DOHH2 (cell line): ENCODE data around the gene NR1H3.

ENCODE experiments used
- H3F3A ChIP-seq: fragments of 200-600 bp; sonication (generic), shearing (Covaris generic); 2 replicates; pipeline ENCODE4 v1.6.0; 2016; ENCODE audit warnings: antibody characterized with exemption, mild to moderate bottlenecking; ENCODE audit not compliant: control insufficient read depth, insufficient read depth
- H3K27ac ChIP-seq: fragments of 200-600 bp; sonication (generic); 2 replicates; pipeline ENCODE4 v1.5.1; 2014; ENCODE audit warnings: low read depth, mild to moderate bottlenecking, low read length, moderate library complexity
- H3K27me3 ChIP-seq: fragments of 200-600 bp; sonication (generic); 2 replicates; pipeline ENCODE4 v1.6.1; 2014; ENCODE audit warnings: mild to moderate bottlenecking, low read length, mixed read lengths; ENCODE audit not compliant: control insufficient read depth
- H3K36me3 ChIP-seq: fragments of 200-600 bp; sonication (generic); 2 replicates; pipeline ENCODE4 v1.6.1; 2014; ENCODE audit warnings: mild to moderate bottlenecking, low read length, moderate library complexity, mixed read lengths; ENCODE audit not compliant: control insufficient read depth
- H3K4me1 ChIP-seq: fragments of 200-600 bp; sonication (generic); 2 replicates; pipeline ENCODE4 v1.6.1; 2014; ENCODE audit warnings: mild to moderate bottlenecking, low read length, mixed read lengths; ENCODE audit not compliant: control insufficient read depth
- H3K4me2 ChIP-seq: fragments of 200-600 bp; sonication (generic); 2 replicates; pipeline ENCODE4 v1.6.0; 2014; ENCODE audit warnings: mild to moderate bottlenecking, low read length, moderate library complexity
- H3K4me3 ChIP-seq: fragments of 200-600 bp; sonication (generic); 2 replicates; pipeline ENCODE4 v1.5.1; 2014; ENCODE audit warnings: mild to moderate bottlenecking, low read length, mixed read lengths
- H3K79me2 ChIP-seq: fragments of 200-600 bp; sonication (generic); 2 replicates; pipeline ENCODE4 v1.6.1; 2014; ENCODE audit warnings: mild to moderate bottlenecking, low read length, mixed read lengths; ENCODE audit not compliant: control insufficient read depth
- H3K9me2 ChIP-seq: fragments of 200-600 bp; sonication (generic); replicated peaks from 2 replicates; pipeline ENCODE4 v1.6.1; 2014; ENCODE audit warnings: mild to moderate bottlenecking, low read length, mixed read lengths; ENCODE audit not compliant: control insufficient read depth
- H3K9me3 ChIP-seq: fragments of 200-600 bp; sonication (generic); 2 replicates; pipeline ENCODE4 v1.6.1; 2014; ENCODE audit warnings: antibody characterized with exemption, low read length, mixed read lengths; ENCODE audit not compliant: control insufficient read depth, insufficient read depth
- H4K20me1 ChIP-seq: fragments of 200-600 bp; sonication (generic); 2 replicates; pipeline ENCODE4 v1.6.0; 2014; ENCODE audit warnings: low read depth, mild to moderate bottlenecking, antibody characterized with exemption, low read length, moderate library complexity; ENCODE audit not compliant: control insufficient read depth, insufficient read depth
- CTCF ChIP-seq: fragments of 200-600 bp; sonication (generic); IDR thresholded peaks from one replicate; pipeline ENCODE4 v1.5.1; 2014; ENCODE audit warnings: antibody characterized with exemption, mild to moderate bottlenecking, low read depth, low read length; ENCODE audit not compliant: poor library complexity, severe bottlenecking
- EZH2phosphoT487 ChIP-seq: fragments of 200-600 bp; sonication (generic); IDR thresholded peaks from 2 replicates; pipeline ENCODE4 v1.6.1; 2017; ENCODE audit warnings: borderline replicate concordance, mild to moderate bottlenecking, antibody characterized with exemption, low read length, moderate library complexity, mixed read lengths

Gene NR1H3

GRCh38 chr11:47274495-47275235, 16.9 kb downstream of the NR1H3 start:
- Histone ChIP-seq H3K9me2 (no peaks in the 10 kb centered on the region), H3K36me3 (peaks cover 57% of the 10 kb centered on the region), H3F3A (peaks cover 13% of the 10 kb centered on the region; the same call in 1 of the 2 replicates), H4K20me1 (peaks cover 35% of the 10 kb centered on the region), H3K79me2 (peaks cover 58% of the 10 kb centered on the region), H3K4me2 (no peak overlapping the region), H3K27me3 (no peaks in the 10 kb centered on the region), H3K4me1 (peaks cover 27% of the 10 kb centered on the region), H3K27ac (no peak overlapping the region), H3K9me3 (no peaks in the 10 kb centered on the region), H3K4me3 (no peak overlapping the region)
- TF ChIP-seq CTCF (no peak), EZH2phosphoT487 (no peak)

- Histone ChIP-seq H3K4me3 (no peak overlapping the region), H3K9me2 (no peaks in the 10 kb centered on the region), H3K4me1 (peaks cover 13% of the 10 kb centered on the region), H4K20me1 (peaks cover 21% of the 10 kb centered on the region), H3K27ac (no peak overlapping the region), H3K36me3 (peaks cover 74% of the 10 kb centered on the region), H3K9me3 (no peaks in the 10 kb centered on the region), H3K79me2 (peaks cover 38% of the 10 kb centered on the region), H3K4me2 (no peak overlapping the region), H3K27me3 (no peaks in the 10 kb centered on the region), H3F3A (peaks cover 13% of the 10 kb centered on the region; the same call in 1 of the 2 replicates)
- TF ChIP-seq CTCF: no peak
Measured at GRCh38 chr11:47276923-47277322, 19.1 kb downstream of the NR1H3 start.

- Histone ChIP-seq H3K79me2 (peaks cover 27% of the 10 kb centered on the region), H3F3A (0 out of 2 replicates have a peak, but pooled peaks cover 7% of the 10 kb centered on the region), H3K4me2 (no peak overlapping the region), H3K9me3 (no peaks in the 10 kb centered on the region), H3K9me2 (no peaks in the 10 kb centered on the region), H3K36me3 (peaks cover 83% of the 10 kb centered on the region), H3K4me3 (no peak overlapping the region), H3K27me3 (no peaks in the 10 kb centered on the region), H3K27ac (no peak overlapping the region), H3K4me1 (peaks cover 2% of the 10 kb centered on the region), H4K20me1 (peaks cover 11% of the 10 kb centered on the region; the same call in 1 of the 2 replicates)
- TF ChIP-seq EZH2phosphoT487 (no peak), CTCF (no peak)
Measured at GRCh38 chr11:47278058-47278457, 20.3 kb downstream of the NR1H3 start.
